ENCODE data around the gene FKBP5. TPM values are rescaled to one million over a fixed set of nuclear protein-coding genes. Genes with fewer than 3 reads are reported as not detected.
"Not testable (repeated sequence)": the region's sequence is repeated elsewhere in the genome, so short reads cannot be mapped to it uniquely, and the experiment has no call there.

FKBP5 gene
- total RNA-seq, 1 experiment from 2014 or later, result 20.1 TPM

- intact Hi-C loops (cut with micrococcal nuclease; ENCODE audit: unreplicated experiment), result no loop called here
- no peak overlapping the region for H3K4me3 Mint-ChIP-seq (ENCODE audit: unreplicated experiment)
- ChIA-PET POLR2A (interaction anchor here (0.8 kb wide), 1 partner anchor 30 kb away, joined by 3 read pairs; no protein-coding TSS in a partner anchor), CTCF (no interaction called here)
- no peaks in the 10 kb centered on the region for H3K4me1 ChIP-seq
- H3K27me3 ChIP-seq (replicated peaks; ENCODE audit: control insufficient read depth, insufficient read depth, low read length), result no peaks in the 10 kb centered on the region
- BruUV-seq (replicated peaks), result no TSS peak
- no peaks in the 10 kb centered on the region for H3K9me3 Mint-ChIP-seq (ENCODE audit: unreplicated experiment)
- no peaks in the 10 kb centered on the region for H3K36me3 ChIP-seq (ENCODE audit: control insufficient read depth, insufficient read depth, low read length)
- no peaks in the 10 kb centered on the region for H3K36me3 Mint-ChIP-seq (ENCODE audit: insufficient read depth, unreplicated experiment)
- TF ChIP-seq, protein P1, sequence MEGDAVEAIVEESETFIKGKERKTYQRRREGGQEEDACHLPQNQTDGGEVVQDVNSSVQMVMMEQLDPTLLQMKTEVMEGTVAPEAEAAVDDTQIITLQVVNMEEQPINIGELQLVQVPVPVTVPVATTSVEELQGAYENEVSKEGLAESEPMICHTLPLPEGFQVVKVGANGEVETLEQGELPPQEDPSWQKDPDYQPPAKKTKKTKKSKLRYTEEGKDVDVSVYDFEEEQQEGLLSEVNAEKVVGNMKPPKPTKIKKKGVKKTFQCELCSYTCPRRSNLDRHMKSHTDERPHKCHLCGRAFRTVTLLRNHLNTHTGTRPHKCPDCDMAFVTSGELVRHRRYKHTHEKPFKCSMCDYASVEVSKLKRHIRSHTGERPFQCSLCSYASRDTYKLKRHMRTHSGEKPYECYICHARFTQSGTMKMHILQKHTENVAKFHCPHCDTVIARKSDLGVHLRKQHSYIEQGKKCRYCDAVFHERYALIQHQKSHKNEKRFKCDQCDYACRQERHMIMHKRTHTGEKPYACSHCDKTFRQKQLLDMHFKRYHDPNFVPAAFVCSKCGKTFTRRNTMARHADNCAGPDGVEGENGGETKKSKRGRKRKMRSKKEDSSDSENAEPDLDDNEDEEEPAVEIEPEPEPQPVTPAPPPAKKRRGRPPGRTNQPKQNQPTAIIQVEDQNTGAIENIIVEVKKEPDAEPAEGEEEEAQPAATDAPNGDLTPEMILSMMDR (IDR thresholded peaks at IDR 0.05; ENCODE audit: insufficient read depth in 1 of 2, low read depth in 1 of 2, low read length in 1 of 2, severe bottlenecking in 1 of 2, unreplicated experiment in 1 of 2), result no peak
- H3K4me3 ChIP-seq (ENCODE audit: low read depth, low read length), result no peak overlapping the region
- H3K9me3 ChIP-seq, result no peaks in the 10 kb centered on the region
- H3K4me1 Mint-ChIP-seq (ENCODE audit: low read depth, unreplicated experiment), result no peaks in the 10 kb centered on the region
- no peak for DNase-seq
- no peaks in the 10 kb centered on the region for H3K27me3 Mint-ChIP-seq (ENCODE audit: insufficient read depth, unreplicated experiment)
- no peak overlapping the region for H3K27ac Mint-ChIP-seq (ENCODE audit: unreplicated experiment)
These were observed 10.1 kb upstream of the FKBP5 start for GRCh38 chr6:35698858-35699257.

DNA sequence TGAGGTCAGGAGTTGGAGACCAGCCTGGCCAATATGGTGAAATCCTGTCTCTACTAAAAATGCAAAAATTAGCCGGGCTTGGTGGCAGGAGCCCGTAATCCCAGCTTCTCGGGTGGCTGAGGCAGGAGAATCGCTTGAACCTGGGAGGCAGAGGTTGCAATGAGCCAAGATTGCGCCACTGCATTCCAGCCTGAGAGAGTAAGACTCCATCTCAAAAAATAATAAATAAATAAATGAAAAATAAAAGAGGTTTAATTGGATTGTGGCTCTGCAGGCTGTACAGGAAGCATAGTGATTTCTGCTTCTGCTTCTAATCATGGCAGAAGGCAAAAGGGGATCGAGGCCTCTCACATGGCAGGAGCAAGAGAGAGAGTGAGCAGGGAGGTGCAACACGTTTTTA is 9.7 kb upstream of the FKBP5 start:
- H3K27me3 ChIP-seq (replicated peaks; ENCODE audit: control insufficient read depth, insufficient read depth, low read length); H3K4me1 Mint-ChIP-seq (ENCODE audit: low read depth, unreplicated experiment); H3K27ac Mint-ChIP-seq (ENCODE audit: unreplicated experiment); H3K4me3 Mint-ChIP-seq (ENCODE audit: unreplicated experiment); H3K4me3 ChIP-seq (ENCODE audit: low read depth, low read length); BruUV-seq (replicated peaks); H3K9me3 ChIP-seq; H3K9me3 Mint-ChIP-seq (ENCODE audit: unreplicated experiment); H3K4me1 ChIP-seq; H3K27me3 Mint-ChIP-seq (ENCODE audit: insufficient read depth, unreplicated experiment); CTCF ChIA-PET; H3K36me3 Mint-ChIP-seq (ENCODE audit: insufficient read depth, unreplicated experiment); DNase-seq; H3K36me3 ChIP-seq (ENCODE audit: control insufficient read depth, insufficient read depth, low read length); intact Hi-C loops (cut with micrococcal nuclease; ENCODE audit: unreplicated experiment): not testable (repeated sequence)
- POLR2A ChIA-PET, result interaction anchor here (0.8 kb wide), 1 partner anchor 29 kb away, joined by 3 read pairs; no protein-coding TSS in a partner anchor

DNA sequence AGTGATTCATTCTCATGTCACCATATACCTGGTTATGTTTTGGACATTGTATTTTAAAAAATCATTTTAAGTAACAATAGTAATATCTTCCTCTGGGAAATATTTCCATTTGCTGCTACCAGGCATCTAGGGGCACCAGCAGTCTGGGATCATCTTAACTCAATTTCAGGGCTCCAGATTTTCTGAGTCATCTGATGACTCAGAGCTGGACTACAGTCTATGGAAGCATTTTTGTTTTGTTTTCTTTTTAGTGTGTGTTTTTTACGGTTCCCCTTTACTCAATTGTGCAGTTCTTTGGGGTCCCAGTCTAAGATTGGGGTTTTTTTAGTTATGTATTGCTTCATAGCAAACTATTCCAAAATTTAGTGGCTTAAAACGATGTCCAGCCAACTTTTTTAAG is 5.7 kb upstream of the FKBP5 start:
- no peaks in the 10 kb centered on the region for H3K9me3 Mint-ChIP-seq (ENCODE audit: unreplicated experiment)
- POLR2A ChIA-PET, result no interaction called here

More for the DNA sequence above, 5.7 kb upstream of the FKBP5 start:
- Mint-ChIP-seq H3K27me3 (ENCODE audit: insufficient read depth, unreplicated experiment) (no peaks in the 10 kb centered on the region), H3K27ac (ENCODE audit: unreplicated experiment) (no peak overlapping the region), H3K4me1 (ENCODE audit: low read depth, unreplicated experiment) (no peaks in the 10 kb centered on the region), H3K4me3 (ENCODE audit: unreplicated experiment) (no peak overlapping the region), H3K36me3 (ENCODE audit: insufficient read depth, unreplicated experiment) (no peaks in the 10 kb centered on the region)
- no peak for DNase-seq
- BruUV-seq (replicated peaks), result no TSS peak
- no peaks in the 10 kb centered on the region for H3K36me3 ChIP-seq (ENCODE audit: control insufficient read depth, insufficient read depth, low read length)
- no peaks in the 10 kb centered on the region for H3K27me3 ChIP-seq (replicated peaks; ENCODE audit: control insufficient read depth, insufficient read depth, low read length)
- H3K4me1 ChIP-seq, result no peaks in the 10 kb centered on the region
- no peak overlapping the region for H3K4me3 ChIP-seq (ENCODE audit: low read depth, low read length)
- intact Hi-C loops (cut with micrococcal nuclease; ENCODE audit: unreplicated experiment), result no loop called here
- H3K9me3 ChIP-seq, result no peaks in the 10 kb centered on the region
- TF ChIP-seq, protein P1 (IDR thresholded peaks at IDR 0.05; ENCODE audit: insufficient read depth in 1 of 2, low read depth in 1 of 2, low read length in 1 of 2, severe bottlenecking in 1 of 2, unreplicated experiment in 1 of 2), result no peak
- CTCF ChIA-PET, result no interaction called here
